Gastrocnemius medialis (tissue), 4 donors: ENCODE results near the gene CLEC18B. TPM values are rescaled to one million over a fixed set of nuclear protein-coding genes. Genes with fewer than 3 reads are reported as not detected.
"Not testable (repeated sequence)": the region's sequence is repeated elsewhere in the genome, so short reads cannot be mapped to it uniquely, and the experiment has no call there.

Source experiments
- ATAC-seq, 2 donors: fragments of 150-250 bp; one replicate each; pipeline ENCODE4 v1.9.1; 2016
- DNase-seq, 2 donors: peaks; one replicate each; pipeline ENCODE4 v3.0.0-alpha.2; 2019
- H3K27ac ChIP-seq, 4 donors: fragments of 200-600 bp; sonication (generic); 1 replicate in 1 of 4; 2 replicates in 3 of 4; pipeline ENCODE4 v1.5.1; 2016 to 2018; ENCODE audit warnings: mild to moderate bottlenecking in 2 of 4, moderate library complexity in 1 of 4
- H3K27me3 ChIP-seq, 3 donors: fragments of 200-600 bp; sonication (generic) in 2 of 3; 1 replicate in 1 of 3; 2 replicates in 2 of 3; pipeline versions ENCODE4 v1.5.1 to v1.6.0; 2016 to 2019; ENCODE audit warnings: mild to moderate bottlenecking in 1 of 3, moderate library complexity in 1 of 3
- H3K36me3 ChIP-seq, 2 donors: fragments of 200-600 bp; sonication (generic) in 1 of 2; one replicate each; pipeline ENCODE4 v1.5.1; 2017 to 2018
- H3K4me1 ChIP-seq, 2 donors: fragments of 200-600 bp; sonication (generic) in 1 of 2; one replicate each; pipeline ENCODE4 v1.5.1; 2016 to 2017; ENCODE audit warnings: mild to moderate bottlenecking in 2 of 2
- H3K4me3 ChIP-seq, 4 donors: fragments of 200-600 bp; sonication (generic) in 3 of 4; 1 replicate in 1 of 4; 2 replicates in 3 of 4; pipeline ENCODE4 v1.5.1; 2016 to 2019; ENCODE audit warnings: mild to moderate bottlenecking in 2 of 4
- H3K9me3 ChIP-seq, 3 donors: fragments of 200-600 bp; sonication (generic) in 2 of 3; 1 replicate in 1 of 3; 2 replicates in 2 of 3; pipeline ENCODE4 v1.5.1; 2016 to 2019
- CTCF ChIP-seq, 5 experiments: fragments of 450-650 bp in 3 of 5; fragments of 200-600 bp in 2 of 5; sonication (generic) in 2 of 5; IDR thresholded peaks in 4 of 5; conservative IDR thresholded peaks in 1 of 5; 1 replicate in 4 of 5; 2 replicates in 1 of 5; pipeline ENCODE4 v1.5.1; 2016 to 2019; ENCODE audit warnings: antibody characterized with exemption in 5 of 5, mild to moderate bottlenecking in 3 of 5, moderate library complexity in 3 of 5
- POLR2A ChIP-seq, 2 donors: fragments of 450-650 bp; IDR thresholded peaks; one replicate each; pipeline ENCODE4 v1.6.1; 2017; ENCODE audit warnings: antibody characterized with exemption in 2 of 2, mild to moderate bottlenecking in 2 of 2, moderate library complexity in 2 of 2
- in situ Hi-C, 4 donors: fragments of 200-750 bp; cut with MboI; loops; one replicate each; pipeline versions ENCODE4 v1.15.0 to v1.8.0; 2017; ENCODE audit warnings: low sequenced_read_pairs in 4 of 4
- intact Hi-C: fragments of 100-400 bp; cut with DNase I; formaldehyde crosslinking; loops from one replicate; pipeline ENCODE4 v1.15.1; 2023; ENCODE audit warnings: low total_unique reads
- total RNA-seq, 4 donors: library from RNA; depleted of rRNA; stranded (reverse); fragments of >200 nt; gene quantifications; one replicate each; pipeline versions ENCODE4 v1.1.0 to v1.2.3, GENCODE V29; 2016

Gene CLEC18B
- total RNA-seq: 1 to 10 TPM in 2 of 4 donors, not detected in 2; 1.1 to 2.7 TPM

DNA sequence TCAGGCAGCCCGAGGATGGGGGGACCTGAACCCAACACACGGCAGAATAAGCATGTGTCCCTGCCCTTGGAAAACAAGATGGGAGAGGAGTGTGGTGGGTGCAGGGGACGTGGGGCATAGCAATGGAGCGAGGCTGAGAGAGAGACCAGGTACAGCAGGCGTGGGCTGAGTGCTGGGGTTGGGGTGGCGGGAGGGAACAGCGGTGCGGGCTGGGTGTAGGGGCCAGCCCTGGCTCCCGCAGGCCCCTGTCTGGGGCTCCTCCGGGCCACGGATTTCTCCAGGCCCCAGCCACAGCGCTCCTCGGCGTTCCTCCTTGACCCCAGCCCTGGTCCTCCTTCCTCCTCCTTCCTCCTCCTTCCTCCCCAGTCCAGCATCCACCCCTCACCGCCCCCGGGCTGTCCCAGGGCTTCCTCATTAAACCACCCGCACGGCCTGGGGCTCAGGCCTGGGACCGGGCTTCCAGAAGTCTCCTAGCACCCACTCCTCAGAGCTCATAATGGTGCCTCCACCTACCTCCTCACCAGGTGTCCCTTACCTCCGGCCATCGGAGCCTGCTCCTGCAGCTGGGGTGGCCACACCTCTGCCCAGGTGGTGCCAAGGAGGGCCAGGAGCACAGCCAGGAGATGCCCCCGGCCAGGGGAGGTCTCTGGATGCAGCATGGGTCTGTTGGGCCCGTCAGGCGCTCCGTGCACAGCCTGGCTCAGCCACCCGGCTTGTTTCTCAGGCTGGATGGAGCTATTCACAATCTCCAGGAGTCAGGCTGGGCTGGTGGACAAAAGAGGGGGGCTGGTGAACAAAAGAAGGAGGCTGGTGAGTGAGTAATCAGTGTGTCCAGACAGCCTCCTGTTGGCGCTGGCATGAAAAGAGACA is at the start of gene CLEC18B:
Gene CLEC18B (minus strand): TSS at position 867 of the 870 bp plus-strand sequence. CDS start 208 bp downstream, at position 659.
- DNase-seq, H3K4me1 ChIP-seq, H3K9me3 ChIP-seq, in situ Hi-C loops, intact Hi-C loops, H3K4me3 ChIP-seq, H3K36me3 ChIP-seq, H3K27me3 ChIP-seq, ATAC-seq, H3K27ac ChIP-seq: not testable (repeated sequence)

GRCh38 chr16:74469946-74470478 is 48.7 kb upstream of the CLEC18B start:
- Histone ChIP-seq H3K27ac (no peak overlapping the region), H3K27me3 (no peaks in the 10 kb centered on the region), H3K36me3 (peaks cover 0 to 92% of the 10 kb centered on the region in 2 donors), H3K9me3 (no peaks in the 10 kb centered on the region), H3K4me3 (no peak overlapping the region), H3K4me1 (no peaks in the 10 kb centered on the region)
- in situ Hi-C loops (loop anchor here in 1 of 4 donors (25.0 kb wide), 1 partner anchor 108 kb away; no protein-coding TSS in a partner anchor), intact Hi-C loops (no loop called here)
- DNase-seq (no peak), ATAC-seq (no peak)
- no peak for TF ChIP-seq POLR2A (IDR thresholded peaks at IDR 0.05)
- TF ChIP-seq CTCF (IDR thresholded peaks at IDR 0.05 in 4 of 5, conservative IDR thresholded peaks at IDR 0.05 in 1 of 5): no peak

DNA sequence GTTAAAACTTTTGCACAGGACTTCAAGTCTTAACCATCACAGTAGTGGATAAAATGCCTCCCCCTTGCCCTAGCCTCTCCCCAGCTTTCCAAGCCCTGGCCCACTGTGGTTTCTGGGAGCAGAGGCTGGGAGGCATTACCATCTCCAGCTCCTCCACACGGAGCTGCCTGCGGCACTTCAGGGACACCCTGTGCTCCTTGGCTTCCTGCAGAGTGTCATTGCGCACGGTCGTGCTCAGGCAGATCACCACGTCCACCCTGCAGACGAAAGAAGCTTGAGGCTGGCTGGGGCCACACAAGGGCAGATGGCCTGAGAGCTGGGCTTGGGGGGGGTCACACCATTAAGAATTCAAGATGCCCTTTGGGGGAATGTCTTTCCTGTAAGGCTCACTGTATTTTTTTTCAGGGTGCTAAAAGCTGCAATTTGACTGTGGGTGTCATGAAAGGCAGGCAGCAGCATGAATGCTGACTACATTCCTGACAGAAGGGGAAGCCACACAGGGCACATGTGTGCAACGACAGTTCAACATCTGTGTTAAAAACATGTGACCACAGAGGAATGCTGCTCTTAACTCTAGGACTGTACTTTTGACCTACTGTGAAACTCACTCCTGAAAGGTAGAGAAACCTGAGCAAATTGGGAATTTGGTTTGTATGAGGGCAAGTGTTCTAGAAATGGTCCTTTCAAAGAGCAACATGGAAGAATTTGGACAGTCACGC is 47.7 kb upstream of the CLEC18B start:
- TF ChIP-seq POLR2A (IDR thresholded peaks at IDR 0.05) (no peak), CTCF (IDR thresholded peaks at IDR 0.05 in 4 of 5, conservative IDR thresholded peaks at IDR 0.05 in 1 of 5) (no peak)
- in situ Hi-C loops: loop anchor here in 1 of 4 donors (25.0 kb wide), 1 partner anchor 107 kb away; no protein-coding TSS in a partner anchor
- no peak overlapping the region for H3K4me3 ChIP-seq
- intact Hi-C loops: no loop called here
- no peaks in the 10 kb centered on the region for H3K9me3 ChIP-seq
- peaks cover 0 to 92% of the 10 kb centered on the region in 2 donors for H3K36me3 ChIP-seq
- H3K4me1 ChIP-seq: no peaks in the 10 kb centered on the region
- no peaks in the 10 kb centered on the region for H3K27me3 ChIP-seq
- ATAC-seq (no peak), DNase-seq (no peak)
- no peak overlapping the region for H3K27ac ChIP-seq

DNA sequence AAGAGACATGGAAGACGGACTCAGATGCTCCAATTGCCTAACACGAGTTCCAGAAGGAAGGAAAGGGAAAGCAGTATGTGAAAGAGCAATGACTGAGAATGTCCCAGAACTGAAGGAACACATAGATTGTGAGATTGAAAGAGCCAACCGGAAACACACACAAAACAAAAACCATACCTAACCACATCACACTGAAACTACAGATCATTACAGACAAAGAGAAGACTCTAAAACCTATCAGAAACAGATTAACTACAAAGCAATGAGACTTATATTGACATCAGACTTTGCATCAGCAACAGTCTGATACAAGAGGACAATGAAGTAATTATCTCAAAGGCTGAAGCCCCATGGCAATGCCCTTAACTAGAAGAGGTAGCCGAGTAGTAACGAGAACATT is 45.6 kb upstream of the CLEC18B start:
- Histone ChIP-seq H3K27me3 (no peaks in the 10 kb centered on the region), H3K4me3 (no peak overlapping the region), H3K9me3 (no peaks in the 10 kb centered on the region), H3K4me1 (no peaks in the 10 kb centered on the region), H3K36me3 (peaks cover 0 to 97% of the 10 kb centered on the region in 2 donors), H3K27ac (no peak overlapping the region)
- intact Hi-C loops: no loop called here
- DNase-seq (no peak), ATAC-seq (no peak)
- in situ Hi-C loops: loop anchor here in 1 of 4 donors (25.0 kb wide), 1 partner anchor 105 kb away; no protein-coding TSS in a partner anchor
- TF ChIP-seq POLR2A (IDR thresholded peaks at IDR 0.05): no peak
- TF ChIP-seq CTCF (IDR thresholded peaks at IDR 0.05 in 4 of 5, conservative IDR thresholded peaks at IDR 0.05 in 1 of 5): no peak
